ENCODE measurements around the gene LMNTD1. TPM values are rescaled to one million over a fixed set of nuclear protein-coding genes. Genes with fewer than 3 reads are reported as not detected.
A peak's percentile ranks its signal among the peaks of the same experiment; 100 is the strongest.

Gene LMNTD1
- polyA plus RNA-seq, 1 of the 3 experiments (the other 2 are of a cell fraction): 0.20 TPM

DNA sequence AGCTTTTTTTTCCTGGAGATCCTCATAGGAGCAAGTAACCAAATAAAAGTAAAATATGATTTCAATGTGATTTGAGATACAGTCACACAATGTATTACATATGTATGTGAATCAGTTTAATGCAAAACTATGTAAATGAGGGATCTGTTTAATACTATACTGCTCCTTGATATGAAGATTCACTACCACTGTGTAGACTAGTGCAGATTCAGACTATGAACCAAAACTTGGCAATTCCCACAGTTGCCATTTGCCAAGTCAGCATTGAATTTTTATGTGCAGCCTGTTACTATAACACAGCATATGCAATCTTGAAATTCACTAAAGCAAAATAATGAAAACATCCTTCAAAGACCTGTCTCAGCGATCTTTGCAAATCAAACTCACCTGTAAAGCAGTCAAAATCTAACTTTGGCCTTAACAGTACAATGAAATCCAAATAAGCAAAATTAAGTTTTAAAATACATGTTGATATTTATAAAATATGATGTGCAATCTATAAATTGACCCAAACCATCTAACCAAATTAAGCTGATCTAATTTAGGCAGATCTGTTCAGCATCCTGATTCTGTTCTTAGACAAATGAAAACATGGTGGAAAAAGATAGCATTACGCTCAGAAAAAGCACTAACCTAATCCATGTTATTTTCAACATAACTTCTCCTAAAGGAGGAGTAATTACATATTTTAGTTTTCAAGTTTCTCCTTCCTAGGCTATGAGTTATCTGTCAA lies 25.5 kb upstream of the LMNTD1 start:
- H4K20me1 ChIP-seq (ENCODE audit: insufficient read depth): no peaks in the 10 kb centered on the region
- ChIA-PET CTCF (no interaction called here), POLR2A (no interaction called here)
- H3K36me3 ChIP-seq (replicated peaks in 1 of 2; ENCODE audit: control insufficient read depth in 1 of 2, insufficient read depth in 2 of 2, low read length in 1 of 2): no peaks in the 10 kb centered on the region
- DNase-seq: peak; percentile 22
- H3K9me3 ChIP-seq: no peaks in the 10 kb centered on the region
- H2AFZ ChIP-seq (ENCODE audit: low read depth): no peak overlapping the region
- no peaks in the 10 kb centered on the region for H3K9me2 ChIP-seq
- H3K4me3 ChIP-seq (ENCODE audit: low read depth in 2 of 2, low read length in 1 of 2): no peak overlapping the region
- peak overlapping the region in 1 of 2 experiments; percentile 73; a peak in 2 of 4 replicates for H3K27ac ChIP-seq (ENCODE audit: low read depth in 2 of 2, low read length in 1 of 2)
- H3F3A ChIP-seq (replicated peaks; ENCODE audit: insufficient read depth): no peaks in the 10 kb centered on the region
- WGBS (ENCODE audit: low lambda C conversion rate): 48% methylated on average over 2 of the region's 2 CpGs
- no peaks in the 10 kb centered on the region for H3K27me3 ChIP-seq (ENCODE audit: insufficient read depth)
- H3K4me1 ChIP-seq (ENCODE audit: control insufficient read depth in 1 of 2, insufficient read depth in 2 of 2, low read depth in 1 of 2, low read length in 1 of 2): peaks cover 0 to 14% of the 10 kb centered on the region in 2 experiments; a peak in 2 of 4 replicates
- H3K4me2 ChIP-seq: no peak overlapping the region
- TF ChIP-seq, protein P1, sequence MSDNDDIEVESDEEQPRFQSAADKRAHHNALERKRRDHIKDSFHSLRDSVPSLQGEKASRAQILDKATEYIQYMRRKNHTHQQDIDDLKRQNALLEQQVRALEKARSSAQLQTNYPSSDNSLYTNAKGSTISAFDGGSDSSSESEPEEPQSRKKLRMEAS (IDR thresholded peaks at IDR 0.05; ENCODE audit: low read depth): no peak
- TF ChIP-seq FOSL2 (IDR thresholded peaks at IDR 0.05; ENCODE audit: borderline replicate concordance, low read depth): no peak
- TF ChIP-seq SMC3 (IDR thresholded peaks at IDR 0.05; ENCODE audit: low read depth, low read length): no peak
- TF ChIP-seq, protein P2, sequence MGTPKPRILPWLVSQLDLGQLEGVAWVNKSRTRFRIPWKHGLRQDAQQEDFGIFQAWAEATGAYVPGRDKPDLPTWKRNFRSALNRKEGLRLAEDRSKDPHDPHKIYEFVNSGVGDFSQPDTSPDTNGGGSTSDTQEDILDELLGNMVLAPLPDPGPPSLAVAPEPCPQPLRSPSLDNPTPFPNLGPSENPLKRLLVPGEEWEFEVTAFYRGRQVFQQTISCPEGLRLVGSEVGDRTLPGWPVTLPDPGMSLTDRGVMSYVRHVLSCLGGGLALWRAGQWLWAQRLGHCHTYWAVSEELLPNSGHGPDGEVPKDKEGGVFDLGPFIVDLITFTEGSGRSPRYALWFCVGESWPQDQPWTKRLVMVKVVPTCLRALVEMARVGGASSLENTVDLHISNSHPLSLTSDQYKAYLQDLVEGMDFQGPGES (IDR thresholded peaks at IDR 0.05; ENCODE audit: low read depth, low read length): no peak
- TF ChIP-seq CHD2 (IDR thresholded peaks at IDR 0.05; ENCODE audit: low read length, partially characterized antibody): peak; percentile 46
- no peak for TF ChIP-seq ELF1 (IDR thresholded peaks at IDR 0.05)
- TF ChIP-seq RFX5 (IDR thresholded peaks at IDR 0.05; ENCODE audit: low read length): no peak
- TF ChIP-seq SIN3A (IDR thresholded peaks at IDR 0.05; ENCODE audit: borderline replicate concordance, low read depth, low read length): no peak
- peak; percentile 33; the same call in 1 of the 2 replicates for TF ChIP-seq TCF12 (IDR thresholded peaks at IDR 0.05)
- TF ChIP-seq TAF1 (IDR thresholded peaks at IDR 0.05; ENCODE audit: borderline replicate concordance, low read depth, low read length): no peak
- TF ChIP-seq POLR2AphosphoS5 (IDR thresholded peaks at IDR 0.05; ENCODE audit: low read depth, low read length): 0 out of 2 replicates have a peak, but pooled peaks have one; percentile 29
- TF ChIP-seq EP300 (IDR thresholded peaks at IDR 0.05; ENCODE audit: borderline replicate concordance in 1 of 2, low read depth in 1 of 2, low read length in 1 of 2): peak in 1 of 2 experiments; percentile 77; a peak in 1 of 4 replicates
- no peak for TF ChIP-seq EZH2phosphoT487 (IDR thresholded peaks at IDR 0.05; ENCODE audit: borderline replicate concordance, low read depth)
- TF ChIP-seq, protein P3, sequence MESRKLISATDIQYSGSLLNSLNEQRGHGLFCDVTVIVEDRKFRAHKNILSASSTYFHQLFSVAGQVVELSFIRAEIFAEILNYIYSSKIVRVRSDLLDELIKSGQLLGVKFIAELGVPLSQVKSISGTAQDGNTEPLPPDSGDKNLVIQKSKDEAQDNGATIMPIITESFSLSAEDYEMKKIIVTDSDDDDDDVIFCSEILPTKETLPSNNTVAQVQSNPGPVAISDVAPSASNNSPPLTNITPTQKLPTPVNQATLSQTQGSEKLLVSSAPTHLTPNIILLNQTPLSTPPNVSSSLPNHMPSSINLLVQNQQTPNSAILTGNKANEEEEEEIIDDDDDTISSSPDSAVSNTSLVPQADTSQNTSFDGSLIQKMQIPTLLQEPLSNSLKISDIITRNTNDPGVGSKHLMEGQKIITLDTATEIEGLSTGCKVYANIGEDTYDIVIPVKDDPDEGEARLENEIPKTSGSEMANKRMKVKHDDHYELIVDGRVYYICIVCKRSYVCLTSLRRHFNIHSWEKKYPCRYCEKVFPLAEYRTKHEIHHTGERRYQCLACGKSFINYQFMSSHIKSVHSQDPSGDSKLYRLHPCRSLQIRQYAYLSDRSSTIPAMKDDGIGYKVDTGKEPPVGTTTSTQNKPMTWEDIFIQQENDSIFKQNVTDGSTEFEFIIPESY (IDR thresholded peaks at IDR 0.05; ENCODE audit: borderline replicate concordance, low read depth): no peak
- TF ChIP-seq, protein P4, sequence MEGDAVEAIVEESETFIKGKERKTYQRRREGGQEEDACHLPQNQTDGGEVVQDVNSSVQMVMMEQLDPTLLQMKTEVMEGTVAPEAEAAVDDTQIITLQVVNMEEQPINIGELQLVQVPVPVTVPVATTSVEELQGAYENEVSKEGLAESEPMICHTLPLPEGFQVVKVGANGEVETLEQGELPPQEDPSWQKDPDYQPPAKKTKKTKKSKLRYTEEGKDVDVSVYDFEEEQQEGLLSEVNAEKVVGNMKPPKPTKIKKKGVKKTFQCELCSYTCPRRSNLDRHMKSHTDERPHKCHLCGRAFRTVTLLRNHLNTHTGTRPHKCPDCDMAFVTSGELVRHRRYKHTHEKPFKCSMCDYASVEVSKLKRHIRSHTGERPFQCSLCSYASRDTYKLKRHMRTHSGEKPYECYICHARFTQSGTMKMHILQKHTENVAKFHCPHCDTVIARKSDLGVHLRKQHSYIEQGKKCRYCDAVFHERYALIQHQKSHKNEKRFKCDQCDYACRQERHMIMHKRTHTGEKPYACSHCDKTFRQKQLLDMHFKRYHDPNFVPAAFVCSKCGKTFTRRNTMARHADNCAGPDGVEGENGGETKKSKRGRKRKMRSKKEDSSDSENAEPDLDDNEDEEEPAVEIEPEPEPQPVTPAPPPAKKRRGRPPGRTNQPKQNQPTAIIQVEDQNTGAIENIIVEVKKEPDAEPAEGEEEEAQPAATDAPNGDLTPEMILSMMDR (IDR thresholded peaks at IDR 0.05): no peak
- TF ChIP-seq MEF2A (IDR thresholded peaks at IDR 0.05; ENCODE audit: borderline replicate concordance, low read depth): no peak
- peak; percentile 35; the same call in 1 of the 2 replicates for TF ChIP-seq FOXJ3 (CRISPR knock-in tag; IDR thresholded peaks at IDR 0.05)
- no peak for TF ChIP-seq TEAD4 (IDR thresholded peaks at IDR 0.05; ENCODE audit: borderline replicate concordance, insufficient read depth)
- TF ChIP-seq RCOR1 (IDR thresholded peaks at IDR 0.05; ENCODE audit: low read length): peak; percentile 52; the same call in 1 of the 2 replicates
- no peak for TF ChIP-seq FOXM1 (IDR thresholded peaks at IDR 0.05; ENCODE audit: low read depth)
- TF ChIP-seq GATA2 (CRISPR knock-in tag; IDR thresholded peaks at IDR 0.05): peak; percentile 77
- no peak for TF ChIP-seq NFIC (IDR thresholded peaks at IDR 0.05; ENCODE audit: borderline replicate concordance)
- H3K79me2 ChIP-seq (ENCODE audit: insufficient read depth): no peaks in the 10 kb centered on the region
- no peak overlapping the region for H3K9ac ChIP-seq
